IMR-90 (cell line): ENCODE results near the gene TPM2. TPM values are rescaled to one million over a fixed set of nuclear protein-coding genes. Genes with fewer than 3 reads are reported as not detected.

Source experiments
- ATAC-seq: fragments of 200-7000 bp; cut with Tn5 transposase; 2 replicates; pipeline ENCODE4 v1.9.1; 2020; ENCODE audit warnings: low read depth, mild to moderate bottlenecking, moderate library complexity
- BruUV-seq: library from RNA; stranded (reverse); fragments of 400-500 nt; replicated peaks from 2 replicates; lab custom pipeline; 2021; lab: Mats Ljungman, UMichigan
- CTCF ChIA-PET: fragments of 300-600 bp; formaldehyde crosslinking; extraction: SDS; loops from one replicate; lab custom pipeline; 2021; ENCODE audit warnings: antibody characterized with exemption; lab: Yijun Ruan, JAX
- POLR2A ChIA-PET: fragments of 300-600 bp; sonication (Branson Sonifier 250); formaldehyde crosslinking; loops from one replicate; lab custom pipeline; 2022; ENCODE audit warnings: antibody characterized with exemption; ENCODE audit not compliant: unreplicated experiment; lab: Charles Lee
- DNase-seq: peaks from one replicate; pipeline ENCODE4 v3.0.0; 2013
- H2AFZ ChIP-seq: replicated peaks from 2 replicates; pipeline ENCODE3; 2013; ENCODE audit warnings: low read length, mild to moderate bottlenecking; ENCODE audit not compliant: poor library complexity
- H2AK5ac ChIP-seq: 2 replicates; pipeline ENCODE4 v1.6.1; 2013; ENCODE audit warnings: low read depth, low read length, inconsistent platforms
- H2AK9ac ChIP-seq: replicated peaks from 2 replicates; pipeline ENCODE3; 2013; ENCODE audit warnings: mild to moderate bottlenecking, low read depth, low read length, moderate library complexity; ENCODE audit not compliant: poor library complexity
- H2BK120ac ChIP-seq: 2 replicates; pipeline ENCODE4 v1.6.1; 2013; ENCODE audit warnings: low read depth, low read length, inconsistent platforms
- H2BK15ac ChIP-seq: 3 replicates; pipeline ENCODE4 v1.6.1; 2013; ENCODE audit warnings: low read depth, low read length, inconsistent platforms
- H2BK20ac ChIP-seq: 2 replicates; pipeline ENCODE4 v1.6.1; 2013; ENCODE audit warnings: low read depth, mild to moderate bottlenecking, inconsistent platforms, low read length, moderate library complexity
- H2BK5ac ChIP-seq: 2 replicates; pipeline ENCODE4 v1.6.1; 2013; ENCODE audit warnings: mild to moderate bottlenecking, low read depth, low read length, inconsistent platforms; ENCODE audit not compliant: poor library complexity, severe bottlenecking
- H3K14ac ChIP-seq: replicated peaks from 2 replicates; pipeline ENCODE4 v1.6.1; 2013; ENCODE audit warnings: low read depth, low read length, inconsistent platforms
- H3K18ac ChIP-seq: 2 replicates; pipeline ENCODE4 v1.6.1; 2013; ENCODE audit warnings: low read depth, low read length, control low read depth
- H3K23ac ChIP-seq: 2 replicates; pipeline ENCODE4 v1.6.1; 2013; ENCODE audit warnings: low read depth, low read length, inconsistent platforms
- H3K27ac ChIP-seq: 2 replicates; pipeline ENCODE4 v1.5.1; 2013; ENCODE audit warnings: mild to moderate bottlenecking, control low read depth, low read length; ENCODE audit not compliant: insufficient read depth
- H3K27me3 ChIP-seq: 2 replicates; pipeline ENCODE4 v1.6.1; 2013; ENCODE audit warnings: low read length; ENCODE audit not compliant: control insufficient read depth, insufficient read depth
- H3K36me3 ChIP-seq: 2 replicates; pipeline ENCODE4 v1.6.1; 2013; ENCODE audit warnings: low read length, mixed read lengths; ENCODE audit not compliant: control insufficient read depth, insufficient read depth
- H3K4ac ChIP-seq: 2 replicates; pipeline ENCODE4 v1.6.1; 2013; ENCODE audit warnings: low read depth, low read length, inconsistent platforms
- H3K4me1 ChIP-seq: 2 replicates; pipeline ENCODE4 v1.6.1; 2013; ENCODE audit warnings: low read length, mixed read lengths; ENCODE audit not compliant: control insufficient read depth, insufficient read depth
- H3K4me2 ChIP-seq: 2 replicates; pipeline ENCODE4 v1.6.1; 2013; ENCODE audit warnings: low read depth, mild to moderate bottlenecking, control low read depth, low read length, moderate library complexity
- H3K4me3 ChIP-seq: 2 replicates; pipeline ENCODE4 v1.5.1; 2013; ENCODE audit warnings: low read depth, mild to moderate bottlenecking, control low read depth, low read length, moderate library complexity; ENCODE audit not compliant: insufficient read depth
- H3K56ac ChIP-seq: 2 replicates; pipeline ENCODE4 v1.6.1; 2013; ENCODE audit warnings: low read length, inconsistent platforms; ENCODE audit not compliant: insufficient read depth; ENCODE audit errors: extremely low read depth
- H3K79me1 ChIP-seq, 2 experiments: 2 replicates each; pipeline ENCODE4 v1.6.1; 2013; ENCODE audit warnings: low read length in 2 of 2, inconsistent platforms in 1 of 2, low read depth in 1 of 2
- H3K9ac ChIP-seq: 2 replicates; pipeline ENCODE4 v1.6.1; 2013; ENCODE audit warnings: low read depth, low read length, control low read depth
- H3K9me1 ChIP-seq: 2 replicates; pipeline ENCODE4 v1.6.1; 2013; ENCODE audit warnings: low read length, inconsistent platforms; ENCODE audit not compliant: insufficient read depth
- H3K9me3 ChIP-seq: 2 replicates; pipeline ENCODE4 v1.6.1; 2013; ENCODE audit warnings: low read length; ENCODE audit not compliant: control insufficient read depth, insufficient read depth
- H4K20me1 ChIP-seq: 2 replicates; pipeline ENCODE4 v1.6.1; 2013; ENCODE audit warnings: low read length, inconsistent platforms; ENCODE audit not compliant: insufficient read depth
- H4K5ac ChIP-seq: 2 replicates; pipeline ENCODE4 v1.6.1; 2013; ENCODE audit warnings: mild to moderate bottlenecking, low read depth, low read length, control low read depth
- H4K8ac ChIP-seq, 2 experiments: 2 replicates each; pipeline ENCODE4 v1.6.1; 2013; ENCODE audit warnings: low read depth in 2 of 2, low read length in 2 of 2, control low read depth in 1 of 2, inconsistent platforms in 1 of 2
- H4K91ac ChIP-seq: 2 replicates; pipeline ENCODE4 v1.6.1; 2013; ENCODE audit warnings: low read depth, low read length, inconsistent platforms; ENCODE audit not compliant: insufficient read depth
- BHLHE40 ChIP-seq: fragments of 150-350 bp; IDR thresholded peaks from 2 replicates; pipeline ENCODE4 v1.6.1; 2016; ENCODE audit warnings: mild to moderate bottlenecking, low read depth, low read length
- CEBPB ChIP-seq: IDR thresholded peaks from 2 replicates; pipeline ENCODE4 v1.6.1; 2012; ENCODE audit warnings: low read depth, low read length, improper control_type of control experiment
- CHD1 ChIP-seq: IDR thresholded peaks from 2 replicates; pipeline ENCODE4 v1.6.1; 2012; ENCODE audit warnings: low read depth, low read length, improper control_type of control experiment
- ELK1 ChIP-seq: fragments of 150-350 bp; IDR thresholded peaks from 2 replicates; pipeline ENCODE4 v1.6.1; 2016; ENCODE audit warnings: low read depth, mild to moderate bottlenecking, low read length, moderate library complexity, borderline replicate concordance
- FOS ChIP-seq: fragments of 150-350 bp; IDR thresholded peaks from 2 replicates; pipeline ENCODE4 v1.6.1; 2016; ENCODE audit warnings: low read depth, low read length
- MAFK ChIP-seq: IDR thresholded peaks from 2 replicates; pipeline ENCODE4 v1.6.1; 2012; ENCODE audit warnings: low read depth, low read length, improper control_type of control experiment
- MAZ ChIP-seq: IDR thresholded peaks from 2 replicates; pipeline ENCODE4 v1.6.1; 2012; ENCODE audit warnings: low read depth, mild to moderate bottlenecking, low read length, improper control_type of control experiment, moderate library complexity, borderline replicate concordance
- MXI1 ChIP-seq: IDR thresholded peaks from 2 replicates; pipeline ENCODE4 v1.6.1; 2012; ENCODE audit warnings: low read depth, mild to moderate bottlenecking, low read length, moderate library complexity, borderline replicate concordance
- NFE2L2 ChIP-seq: fragments of 150-350 bp; IDR thresholded peaks from 2 replicates; pipeline ENCODE4 v1.6.1; 2016; ENCODE audit warnings: low read depth, mild to moderate bottlenecking, low read length
- POLR2A ChIP-seq: IDR thresholded peaks from 2 replicates; pipeline ENCODE4 v1.6.1; 2012; ENCODE audit warnings: mild to moderate bottlenecking, low read depth, low read length
- RAD21 ChIP-seq: IDR thresholded peaks from 2 replicates; pipeline ENCODE4 v1.6.1; 2012; ENCODE audit warnings: low read length, improper control_type of control experiment
- RCOR1 ChIP-seq: IDR thresholded peaks from 2 replicates; pipeline ENCODE4 v1.6.1; 2012; ENCODE audit warnings: mild to moderate bottlenecking, low read length, improper control_type of control experiment; ENCODE audit not compliant: insufficient replicate concordance
- RFX5 ChIP-seq: IDR thresholded peaks from 2 replicates; pipeline ENCODE4 v1.8.0; 2012; ENCODE audit warnings: low read depth, mild to moderate bottlenecking, low read length, moderate library complexity
- SMC3 ChIP-seq: fragments of 150-350 bp; IDR thresholded peaks from 2 replicates; pipeline ENCODE4 v1.6.1; 2016; ENCODE audit warnings: low read depth, mild to moderate bottlenecking, antibody characterized with exemption, low read length, moderate library complexity
- USF2 ChIP-seq: fragments of 150-350 bp; IDR thresholded peaks from 2 replicates; pipeline ENCODE4 v1.6.1; 2017; ENCODE audit warnings: mild to moderate bottlenecking, antibody characterized with exemption, low read length, low read depth
- WGBS, 2 experiments: methylation state at CpG; one replicate each; pipeline versions ENCODE4 v1.1.5 to v1.1.7; 2013; ENCODE audit warnings: missing lambda C conversion rate in 2 of 2; ENCODE audit not compliant: insufficient read length in 1 of 2; ENCODE audit errors: extremely low coverage in 2 of 2; 5-methylcytosine and 5-hydroxymethylcytosine counted together
- dilution Hi-C: fragments of 300-500 bp; cut with HindIII; formaldehyde crosslinking; loops from one replicate; pipeline ENCODE4 v1.14.3; 2018; ENCODE audit warnings: low sequenced_read_pairs; ENCODE audit not compliant: unreplicated experiment
- in situ Hi-C: fragments of 300-500 bp; cut with MboI; formaldehyde crosslinking; loops from 3 replicates; pipeline ENCODE4 v1.14.3; 2019; ENCODE audit warnings: low sequenced_read_pairs, inconsistent platforms, mixed read lengths
- intact Hi-C: fragments of 100-400 bp; cut with micrococcal nuclease; formaldehyde crosslinking; loops from 2 replicates; pipeline ENCODE4 v1.10.0; 2022
- polyA plus RNA-seq, 3 experiments: library from polyadenylated mRNA; depleted of rRNA; stranded (reverse); fragments of >200 nt; gene quantifications; 2 replicates each; pipeline ENCODE4 v1.2.3, GENCODE V29; 2012; ENCODE audit warnings: low replicate concordance in 1 of 3
- total RNA-seq: library from RNA; depleted of rRNA; stranded (reverse); fragments of >200 nt; gene quantifications from 2 replicates; pipeline ENCODE4 v1.2.3, GENCODE V29; 2012
- TF ChIP-seq, protein P1 (sequence below): conservative IDR thresholded peaks from 2 replicates; pipeline ENCODE4 v1.5.1; 2012; ENCODE audit warnings: mild to moderate bottlenecking, low read depth, low read length, improper control_type of control experiment

TPM2 gene
- total and polyA plus RNA-seq, 2 of the 4 experiments (the other 2 are of a cell fraction), result 960 to 2,500 TPM

- BruUV-seq, result no TSS peak
- Histone ChIP-seq H3K56ac (no peak overlapping the region), H3K9me1 (peaks cover 3% of the 10 kb centered on the region; the same call in 1 of the 2 replicates), H2BK120ac (no peak overlapping the region), H3K4ac (no peak overlapping the region), H4K5ac (no peak overlapping the region), H3K27me3 (no peaks in the 10 kb centered on the region), H4K91ac (no peak overlapping the region), H3K9me3 (no peaks in the 10 kb centered on the region), H3K4me2 (no peak overlapping the region), H3K14ac (no peak overlapping the region), H3K9ac (no peak overlapping the region), H3K23ac (no peak overlapping the region), H2AK9ac (peak overlapping the region; percentile 22), H3K79me1 (peaks cover 24 to 84% of the 10 kb centered on the region in 2 experiments), H4K20me1 (peaks cover 20% of the 10 kb centered on the region), H3K36me3 (peaks cover 54% of the 10 kb centered on the region), H3K4me1 (no peaks in the 10 kb centered on the region), H2AK5ac (peak overlapping the region; percentile 52; the same call in 1 of the 2 replicates), H3K27ac (no peak overlapping the region), H3K4me3 (no peak overlapping the region), H2BK5ac (no peak overlapping the region), H2BK20ac (no peak overlapping the region), H3K18ac (no peak overlapping the region), H2AFZ (peak overlapping the region; percentile 68), H2BK15ac (no peak overlapping the region), H4K8ac (no peak overlapping the region)
- ATAC-seq, result peak; percentile 32
- peak; percentile 79 for DNase-seq
- 30% methylated on average over 2 of the region's 5 CpGs; no CpG with 5 or more reads in 1 of the 2 experiments for WGBS, 2 experiments
- in situ Hi-C loops, result no loop called here
- no peak for TF ChIP-seq MAFK
- peak; percentile 71 for TF ChIP-seq RAD21
- no peak for TF ChIP-seq POLR2A
- no peak for TF ChIP-seq FOS
- TF ChIP-seq, protein P1, sequence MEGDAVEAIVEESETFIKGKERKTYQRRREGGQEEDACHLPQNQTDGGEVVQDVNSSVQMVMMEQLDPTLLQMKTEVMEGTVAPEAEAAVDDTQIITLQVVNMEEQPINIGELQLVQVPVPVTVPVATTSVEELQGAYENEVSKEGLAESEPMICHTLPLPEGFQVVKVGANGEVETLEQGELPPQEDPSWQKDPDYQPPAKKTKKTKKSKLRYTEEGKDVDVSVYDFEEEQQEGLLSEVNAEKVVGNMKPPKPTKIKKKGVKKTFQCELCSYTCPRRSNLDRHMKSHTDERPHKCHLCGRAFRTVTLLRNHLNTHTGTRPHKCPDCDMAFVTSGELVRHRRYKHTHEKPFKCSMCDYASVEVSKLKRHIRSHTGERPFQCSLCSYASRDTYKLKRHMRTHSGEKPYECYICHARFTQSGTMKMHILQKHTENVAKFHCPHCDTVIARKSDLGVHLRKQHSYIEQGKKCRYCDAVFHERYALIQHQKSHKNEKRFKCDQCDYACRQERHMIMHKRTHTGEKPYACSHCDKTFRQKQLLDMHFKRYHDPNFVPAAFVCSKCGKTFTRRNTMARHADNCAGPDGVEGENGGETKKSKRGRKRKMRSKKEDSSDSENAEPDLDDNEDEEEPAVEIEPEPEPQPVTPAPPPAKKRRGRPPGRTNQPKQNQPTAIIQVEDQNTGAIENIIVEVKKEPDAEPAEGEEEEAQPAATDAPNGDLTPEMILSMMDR, result peak; percentile 87
- TF ChIP-seq MAZ, result no peak
- TF ChIP-seq RCOR1, result no peak
- no peak for TF ChIP-seq RFX5
- TF ChIP-seq BHLHE40, result no peak
- TF ChIP-seq ELK1, result no peak
- no peak for TF ChIP-seq MXI1
- TF ChIP-seq SMC3, result peak; percentile 63; the same call in 1 of the 2 replicates
- no peak for TF ChIP-seq CHD1
- no peak for TF ChIP-seq NFE2L2
- no peak for TF ChIP-seq CEBPB
- TF ChIP-seq USF2, result no peak
- CTCF ChIA-PET, result interaction anchor here (0.6 to 1.2 kb wide), 3 partner anchors 9 to 12 kb away, joined by 5 to 7 read pairs (median 7); partner anchors contain the start of genes GBA2 and RGP1
- POLR2A ChIA-PET, result no interaction called here
- intact Hi-C loops, result no loop called here
- dilution Hi-C loops, result no loop called here
Measured at GRCh38 chr9:35736201-35736633, 46.5 kb upstream of the TPM2 start.
